MCF 10A (cell line): ENCODE measurements around the gene SEMA3E. TPM values are rescaled to one million over a fixed set of nuclear protein-coding genes. Genes with fewer than 3 reads are reported as not detected.
"Not testable (repeated sequence)": the region's sequence is repeated elsewhere in the genome, so short reads cannot be mapped to it uniquely, and the experiment has no call there.

Source experiments
- BruUV-seq: library from RNA; stranded (reverse); fragments of 400-500 nt; replicated peaks from 2 replicates; lab custom pipeline; 2021; lab: Mats Ljungman, UMichigan
- CTCF ChIA-PET: fragments of 300-600 bp; sonication (Branson Sonifier 250); formaldehyde crosslinking; extraction: SDS; loops from one replicate; lab custom pipeline; 2021; ENCODE audit warnings: antibody characterized with exemption, inconsistent platforms; lab: Yijun Ruan, JAX
- POLR2A ChIA-PET: fragments of 300-600, 350-650 bp; sonication (Branson Sonifier 250); formaldehyde crosslinking; extraction: SDS; loops from one replicate; lab custom pipeline; 2020; ENCODE audit warnings: antibody characterized with exemption, inconsistent platforms; lab: Yijun Ruan, JAX
- DNase-seq: peaks from one replicate; pipeline ENCODE4 v3.0.0-alpha.2; 2018; ENCODE audit not compliant: unreplicated experiment
- H3K27ac Mint-ChIP-seq: one replicate; pipeline ENCODE4 v1.8.0; 2022; ENCODE audit warnings: mild to moderate bottlenecking, low read depth, mixed read lengths; ENCODE audit not compliant: unreplicated experiment
- H3K27me3 Mint-ChIP-seq: one replicate; pipeline ENCODE4 v1.8.0; 2022; ENCODE audit warnings: mixed read lengths; ENCODE audit not compliant: insufficient read depth, unreplicated experiment
- H3K36me3 Mint-ChIP-seq: one replicate; pipeline ENCODE4 v1.8.0; 2022; ENCODE audit warnings: mild to moderate bottlenecking, moderate library complexity, mixed read lengths; ENCODE audit not compliant: insufficient read depth, unreplicated experiment
- H3K4me1 Mint-ChIP-seq: one replicate; pipeline ENCODE4 v1.8.0; 2022; ENCODE audit warnings: mixed read lengths; ENCODE audit not compliant: insufficient read depth, unreplicated experiment
- H3K4me3 Mint-ChIP-seq: one replicate; pipeline ENCODE4 v1.8.0; 2022; ENCODE audit warnings: mild to moderate bottlenecking, moderate library complexity, mixed read lengths; ENCODE audit not compliant: unreplicated experiment
- H3K9me3 Mint-ChIP-seq: one replicate; pipeline ENCODE4 v1.8.0; 2022; ENCODE audit warnings: mixed read lengths; ENCODE audit not compliant: unreplicated experiment
- CTCF ChIP-seq: fragments of 200-600 bp; IDR thresholded peaks from one replicate; pipeline ENCODE4 v1.8.0; 2022; ENCODE audit warnings: antibody characterized with exemption, mild to moderate bottlenecking; ENCODE audit not compliant: unreplicated experiment
- intact Hi-C: fragments of 100-400 bp; cut with micrococcal nuclease; formaldehyde crosslinking; loops from 2 replicates; pipeline ENCODE4 v1.14.1; 2022
- total RNA-seq: library from RNA; stranded (reverse); gene quantifications from 2 replicates; pipeline ENCODE4 v1.2.3, GENCODE V29; 2022

The SEMA3E gene
- total RNA-seq, 1 experiment from 2014 or later, result 0.51 TPM

DNA sequence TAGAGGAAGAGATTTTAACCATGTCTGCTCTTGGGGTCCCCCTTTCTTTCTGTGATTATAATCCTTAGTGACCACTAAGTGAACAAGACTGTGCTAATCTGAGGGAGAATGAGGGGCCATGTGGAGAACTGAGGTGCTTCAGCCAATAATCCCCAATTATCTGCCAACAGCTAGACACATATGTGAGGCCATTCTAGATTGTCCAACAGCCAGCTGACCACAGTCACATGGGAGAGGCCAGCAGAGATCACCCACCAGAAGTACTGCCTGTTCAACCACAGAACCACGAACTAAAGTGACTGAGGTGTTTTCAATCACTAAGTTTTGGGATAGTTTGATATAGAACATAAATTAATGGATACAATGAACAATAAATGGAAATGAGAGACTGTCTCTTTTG lies 74.3 kb downstream of the SEMA3E start:
- TF ChIP-seq CTCF, result no peak
- Mint-ChIP-seq H3K27ac (no peak overlapping the region), H3K9me3 (peaks cover 7% of the 10 kb centered on the region), H3K36me3 (no peaks in the 10 kb centered on the region), H3K27me3 (no peaks in the 10 kb centered on the region), H3K4me1 (peaks cover 1% of the 10 kb centered on the region), H3K4me3 (no peak overlapping the region)
- ChIA-PET POLR2A (no interaction called here), CTCF (no interaction called here)
- DNase-seq, result no peak
- intact Hi-C loops, result no loop called here
- no TSS peak for BruUV-seq

GRCh38 chr7:83562960-83563359 lies 86.0 kb downstream of the SEMA3E start:
- BruUV-seq, result no TSS peak
- H3K27ac Mint-ChIP-seq, result no peak overlapping the region

GRCh38 chr7:83562289-83562688 lies 86.7 kb downstream of the SEMA3E start:
- no peak overlapping the region for H3K4me3 Mint-ChIP-seq
- no TSS peak for BruUV-seq
- no peak overlapping the region for H3K27ac Mint-ChIP-seq
- no peak for DNase-seq
- no peaks in the 10 kb centered on the region for H3K27me3 Mint-ChIP-seq
- CTCF ChIA-PET, result no interaction called here
- intact Hi-C loops, result no loop called here
- TF ChIP-seq CTCF, result no peak
- no peaks in the 10 kb centered on the region for H3K4me1 Mint-ChIP-seq
- peaks cover 4% of the 10 kb centered on the region for H3K36me3 Mint-ChIP-seq
- POLR2A ChIA-PET, result no interaction called here
- H3K9me3 Mint-ChIP-seq, result no peaks in the 10 kb centered on the region

More at GRCh38 chr7:83562960-83563359, 86.0 kb downstream of the SEMA3E start:
- Mint-ChIP-seq H3K36me3 (peaks cover 4% of the 10 kb centered on the region), H3K4me3 (no peak overlapping the region), H3K27me3 (no peaks in the 10 kb centered on the region), H3K4me1 (no peaks in the 10 kb centered on the region), H3K9me3 (no peaks in the 10 kb centered on the region)
- ChIA-PET CTCF (no interaction called here), POLR2A (no interaction called here)
- intact Hi-C loops, result no loop called here
- no peak for DNase-seq
- TF ChIP-seq CTCF, result no peak

DNA sequence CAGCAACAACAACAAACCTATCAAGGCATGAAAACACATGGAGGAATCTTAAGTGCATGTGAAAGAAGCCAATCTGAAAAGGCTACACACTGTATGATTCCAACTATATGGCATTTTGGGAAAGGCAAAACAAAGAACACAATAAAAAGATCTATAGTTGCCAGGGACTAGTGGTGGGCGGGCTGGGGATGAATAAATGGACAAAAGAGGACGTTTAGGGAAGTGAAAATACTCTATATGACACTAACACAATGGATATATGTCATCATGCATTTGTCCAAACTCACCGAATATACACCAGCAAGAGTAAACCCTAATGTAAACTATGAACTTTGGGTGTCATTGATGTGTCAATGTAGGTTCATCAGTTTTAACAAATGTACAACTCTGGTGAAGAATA lies 89.1 kb downstream of the SEMA3E start:
- ChIA-PET POLR2A (no interaction called here), CTCF (no interaction called here)
- no peak for DNase-seq
- Mint-ChIP-seq H3K27me3 (no peaks in the 10 kb centered on the region), H3K4me1 (no peaks in the 10 kb centered on the region), H3K36me3 (peaks cover 4% of the 10 kb centered on the region), H3K27ac (no peak overlapping the region), H3K4me3 (no peak overlapping the region), H3K9me3 (no peaks in the 10 kb centered on the region)
- no TSS peak for BruUV-seq
- no peak for TF ChIP-seq CTCF
- intact Hi-C loops, result no loop called here

- BruUV-seq, H3K9me3 Mint-ChIP-seq, DNase-seq, H3K27me3 Mint-ChIP-seq, H3K36me3 Mint-ChIP-seq, H3K27ac Mint-ChIP-seq, intact Hi-C loops, POLR2A ChIA-PET, CTCF ChIA-PET, H3K4me3 Mint-ChIP-seq, H3K4me1 Mint-ChIP-seq: not testable (repeated sequence)
Observed at GRCh38 chr7:83552556-83552955, 96.4 kb downstream of the SEMA3E start.
